ENCODE results near the gene RALGPS1.

GRCh38 chr9:127132375-127132774 lies 217.8 kb downstream of the RALGPS1 start:
- TF ChIP-seq CTCF (IDR thresholded peaks at IDR 0.05) (no peak), POLR2AphosphoS5 (IDR thresholded peaks at IDR 0.05) (no peak), POLR2A (IDR thresholded peaks at IDR 0.05) (no peak)
